Skeletal muscle cell (primary cell): ENCODE measurements around the gene IFIT1B.
"Not testable (repeated sequence)": the region's sequence is repeated elsewhere in the genome, so short reads cannot be mapped to it uniquely, and the experiment has no call there.

Experiments used
- DNase-seq: peaks from one replicate; pipeline ENCODE4 v3.0.0-alpha.2; 2010; ENCODE audit warnings: low read depth
- H3K4me3 ChIP-seq: 2 replicates; pipeline ENCODE4 v1.5.1; 2011; ENCODE audit warnings: low read depth, mild to moderate bottlenecking, control low read depth, low read length, moderate library complexity

Gene IFIT1B

GRCh38 chr10:89347701-89348457 is 30.0 kb upstream of the IFIT1B start:
- H3K4me3 ChIP-seq = no peak overlapping the region
- DNase-seq = no peak

- no peak overlapping the region for H3K4me3 ChIP-seq
- DNase-seq = no peak
These were observed 29.4 kb upstream of the IFIT1B start for GRCh38 chr10:89348481-89348880.

- no peak overlapping the region for H3K4me3 ChIP-seq
- no peak for DNase-seq
These were observed 28.9 kb upstream of the IFIT1B start for GRCh38 chr10:89348975-89349374.

GRCh38 chr10:89350631-89351315 is 27.1 kb upstream of the IFIT1B start:
- DNase-seq, H3K4me3 ChIP-seq: not testable (repeated sequence)

- no peak for DNase-seq
- no peak overlapping the region for H3K4me3 ChIP-seq
These were observed 26.5 kb upstream of the IFIT1B start for GRCh38 chr10:89351412-89351779.

- DNase-seq = peak; percentile 78
- no peak overlapping the region for H3K4me3 ChIP-seq
These were observed 25.9 kb upstream of the IFIT1B start for GRCh38 chr10:89351780-89352597.

GRCh38 chr10:89352802-89353201 is 25.1 kb upstream of the IFIT1B start:
- no peak overlapping the region for H3K4me3 ChIP-seq
- no peak for DNase-seq

- no peak overlapping the region for H3K4me3 ChIP-seq
- peak; percentile 46 for DNase-seq
These were observed 22.4 kb upstream of the IFIT1B start for GRCh38 chr10:89355394-89355931.

- no peak overlapping the region for H3K4me3 ChIP-seq
- DNase-seq = no peak
These were observed 20.8 kb upstream of the IFIT1B start for GRCh38 chr10:89357096-89357495.

- no peak for DNase-seq
- H3K4me3 ChIP-seq = no peak overlapping the region
These were observed 19.9 kb upstream of the IFIT1B start for GRCh38 chr10:89357975-89358374.

- DNase-seq = no peak
- H3K4me3 ChIP-seq = no peak overlapping the region
These were observed 17.7 kb upstream of the IFIT1B start for GRCh38 chr10:89360157-89360556.

GRCh38 chr10:89362929-89363328 is 14.9 kb upstream of the IFIT1B start:
- no peak for DNase-seq
- H3K4me3 ChIP-seq = no peak overlapping the region

GRCh38 chr10:89363729-89364442 is 14.0 kb upstream of the IFIT1B start:
- H3K4me3 ChIP-seq = no peak overlapping the region
- DNase-seq = no peak

GRCh38 chr10:89364531-89364930 is 13.3 kb upstream of the IFIT1B start:
- no peak for DNase-seq
- H3K4me3 ChIP-seq = no peak overlapping the region

GRCh38 chr10:89367529-89367928 is 10.3 kb upstream of the IFIT1B start:
- DNase-seq = no peak
- H3K4me3 ChIP-seq = no peak overlapping the region

GRCh38 chr10:89368129-89368528 is 9.7 kb upstream of the IFIT1B start:
- no peak for DNase-seq
- H3K4me3 ChIP-seq = no peak overlapping the region

- DNase-seq = no peak
- H3K4me3 ChIP-seq = no peak overlapping the region
These were observed 8.4 kb upstream of the IFIT1B start for GRCh38 chr10:89369156-89370105.

GRCh38 chr10:89371079-89371478 is 6.8 kb upstream of the IFIT1B start:
- no peak for DNase-seq

More at GRCh38 chr10:89371079-89371478, 6.8 kb upstream of the IFIT1B start:
- H3K4me3 ChIP-seq = no peak overlapping the region
